Effector memory CD4-positive, alpha-beta T cell (primary cell): ENCODE results near the gene SPINK8.
"Not testable (repeated sequence)": the region's sequence is repeated elsewhere in the genome, so short reads cannot be mapped to it uniquely, and the experiment has no call there.

ENCODE experiments used
- DNase-seq, 3 donors: peaks; one replicate each; pipeline ENCODE4 v3.0.0-alpha.2; 2020
- H3K27ac ChIP-seq: 2 replicates; pipeline ENCODE4 v1.7.0; 2013; ENCODE audit warnings: mild to moderate bottlenecking, low read length, moderate library complexity; ENCODE audit not compliant: insufficient read depth, poor library complexity, severe bottlenecking
- H3K27me3 ChIP-seq: replicated peaks from 2 replicates; pipeline ENCODE4 v1.7.0; 2013; ENCODE audit warnings: mild to moderate bottlenecking, low read length; ENCODE audit not compliant: insufficient read depth, control insufficient read depth, poor library complexity, severe bottlenecking
- H3K36me3 ChIP-seq: 2 replicates; pipeline ENCODE4 v1.7.0; 2013; ENCODE audit warnings: mild to moderate bottlenecking, low read length, moderate library complexity; ENCODE audit not compliant: control insufficient read depth, insufficient read depth
- H3K4me1 ChIP-seq: 2 replicates; pipeline ENCODE4 v1.7.0; 2013; ENCODE audit warnings: low read length, mild to moderate bottlenecking; ENCODE audit not compliant: control insufficient read depth, insufficient read depth, poor library complexity, severe bottlenecking
- H3K4me3 ChIP-seq: 2 replicates; pipeline ENCODE4 v1.7.0; 2013; ENCODE audit warnings: low read length, low read depth, mild to moderate bottlenecking; ENCODE audit not compliant: insufficient read depth, poor library complexity, severe bottlenecking
- H3K9me3 ChIP-seq: 2 replicates; pipeline ENCODE4 v1.7.0; 2013; ENCODE audit warnings: mild to moderate bottlenecking, low read length, moderate library complexity; ENCODE audit not compliant: control insufficient read depth
- total RNA-seq, 3 donors: gene quantifications; one replicate each; lab custom pipeline; 2026; lab: John Stamatoyannopoulos, UW

Gene SPINK8
- 0 reads per million in 3 donors for total RNA-seq

DNA sequence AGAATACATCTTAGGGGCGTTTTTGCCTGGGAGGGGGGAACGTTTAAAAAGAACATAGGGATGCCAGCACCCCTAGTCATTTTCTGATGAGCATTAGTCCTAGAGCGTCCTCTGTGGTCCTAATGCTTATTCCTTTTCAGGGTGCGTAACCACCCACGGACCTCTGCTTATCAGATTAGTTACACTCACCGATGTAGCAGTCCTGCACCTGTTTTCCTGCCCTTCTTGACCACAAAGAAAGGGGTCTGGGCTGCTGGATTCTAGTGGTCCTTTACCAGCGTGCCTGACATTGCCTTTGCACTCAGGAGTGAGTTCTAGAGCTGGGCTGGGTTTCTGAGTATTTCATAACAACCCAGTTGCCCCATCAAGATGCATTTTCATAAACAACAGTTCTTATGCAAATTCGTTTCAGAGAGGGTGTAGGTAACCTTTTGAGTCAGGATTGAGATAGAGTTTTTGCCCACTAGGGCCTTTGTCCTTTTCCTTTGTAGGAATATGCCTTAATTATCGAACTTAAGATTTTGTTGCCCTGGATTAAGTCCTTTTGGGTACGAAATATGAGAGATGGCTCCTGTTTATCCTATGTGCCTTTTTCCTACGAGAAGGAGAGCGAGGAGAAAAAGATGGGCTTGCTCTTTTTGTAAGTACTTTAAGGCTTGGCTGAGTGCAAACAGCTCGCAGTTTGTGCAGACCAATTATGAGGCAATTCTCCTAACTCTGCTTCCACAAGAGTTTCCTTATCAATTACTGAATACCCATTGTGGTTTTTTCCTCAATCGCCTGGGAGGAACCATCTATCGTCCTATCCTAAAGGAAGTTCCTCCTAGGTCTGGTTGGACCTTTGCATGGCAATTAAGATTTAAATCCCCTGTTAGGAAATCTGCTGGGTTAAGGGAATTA lies at the start of gene SPINK8:
TSS of gene SPINK8 (minus strand) at position 316 of the 900 bp plus-strand sequence. CDS start 5,320 bp downstream, outside the sequence.
- not testable (repeated sequence) for H3K4me3 ChIP-seq, H3K36me3 ChIP-seq, DNase-seq, H3K9me3 ChIP-seq, H3K4me1 ChIP-seq, H3K27ac ChIP-seq, H3K27me3 ChIP-seq

- Histone ChIP-seq H3K4me1 (no peaks in the 10 kb centered on the region), H3K4me3 (no peak overlapping the region), H3K9me3 (no peaks in the 10 kb centered on the region), H3K27ac (no peak overlapping the region), H3K27me3 (no peaks in the 10 kb centered on the region), H3K36me3 (no peaks in the 10 kb centered on the region)
- DNase-seq = no peak
Observed at GRCh38 chr3:48372862-48373435, 39.5 kb upstream of the SPINK8 start.

- no peak for DNase-seq
- Histone ChIP-seq H3K27ac (no peak overlapping the region), H3K4me3 (no peak overlapping the region), H3K27me3 (no peaks in the 10 kb centered on the region), H3K36me3 (no peaks in the 10 kb centered on the region), H3K9me3 (no peaks in the 10 kb centered on the region), H3K4me1 (no peaks in the 10 kb centered on the region)
Observed at GRCh38 chr3:48372377-48372770, 38.9 kb upstream of the SPINK8 start.

- Histone ChIP-seq H3K27ac (no peak within 1 kb of the TSS), H3K27me3 (no peaks in the 10 kb centered on the region), H3K9me3 (no peaks in the 10 kb centered on the region), H3K4me1 (no peaks in the 10 kb centered on the region), H3K36me3 (no peaks in the 10 kb centered on the region), H3K4me3 (no peak within 1 kb of the TSS)
- DNase-seq = no peak
Observed at GRCh38 chr3:48371651-48372376, 38.4 kb upstream of the SPINK8 start, which contains the start of gene FBXW12. TSS of gene FBXW12 (plus strand) at chr3:48372219. CDS start at chr3:48372768, 549 bp downstream.

- H3K27ac ChIP-seq = no peak overlapping the region
- no peaks in the 10 kb centered on the region for H3K27me3 ChIP-seq
- DNase-seq = no peak
- no peaks in the 10 kb centered on the region for H3K36me3 ChIP-seq
- H3K9me3 ChIP-seq = no peaks in the 10 kb centered on the region
- no peak overlapping the region for H3K4me3 ChIP-seq
- H3K4me1 ChIP-seq = no peaks in the 10 kb centered on the region
Observed at GRCh38 chr3:48370333-48370713, 36.9 kb upstream of the SPINK8 start.

GRCh38 chr3:48369693-48370332 lies 36.4 kb upstream of the SPINK8 start:
- H3K36me3 ChIP-seq = no peaks in the 10 kb centered on the region
- H3K27me3 ChIP-seq = no peaks in the 10 kb centered on the region
- DNase-seq = no peak
- H3K27ac ChIP-seq = no peak overlapping the region
- no peaks in the 10 kb centered on the region for H3K9me3 ChIP-seq
- H3K4me3 ChIP-seq = no peak overlapping the region
- no peaks in the 10 kb centered on the region for H3K4me1 ChIP-seq

GRCh38 chr3:48367201-48367600 lies 33.7 kb upstream of the SPINK8 start:
- H3K9me3 ChIP-seq = no peaks in the 10 kb centered on the region
- no peak overlapping the region for H3K4me3 ChIP-seq
- no peak overlapping the region for H3K27ac ChIP-seq
- DNase-seq = no peak
- H3K4me1 ChIP-seq = no peaks in the 10 kb centered on the region
- H3K27me3 ChIP-seq = no peaks in the 10 kb centered on the region
- H3K36me3 ChIP-seq = no peaks in the 10 kb centered on the region

- no peaks in the 10 kb centered on the region for H3K27me3 ChIP-seq
- H3K27ac ChIP-seq = no peak overlapping the region
- no peaks in the 10 kb centered on the region for H3K4me1 ChIP-seq
- H3K9me3 ChIP-seq = no peaks in the 10 kb centered on the region
- DNase-seq = no peak
- H3K4me3 ChIP-seq = no peak overlapping the region
- H3K36me3 ChIP-seq = no peaks in the 10 kb centered on the region
Observed at GRCh38 chr3:48364840-48365239, 31.4 kb upstream of the SPINK8 start.

DNA sequence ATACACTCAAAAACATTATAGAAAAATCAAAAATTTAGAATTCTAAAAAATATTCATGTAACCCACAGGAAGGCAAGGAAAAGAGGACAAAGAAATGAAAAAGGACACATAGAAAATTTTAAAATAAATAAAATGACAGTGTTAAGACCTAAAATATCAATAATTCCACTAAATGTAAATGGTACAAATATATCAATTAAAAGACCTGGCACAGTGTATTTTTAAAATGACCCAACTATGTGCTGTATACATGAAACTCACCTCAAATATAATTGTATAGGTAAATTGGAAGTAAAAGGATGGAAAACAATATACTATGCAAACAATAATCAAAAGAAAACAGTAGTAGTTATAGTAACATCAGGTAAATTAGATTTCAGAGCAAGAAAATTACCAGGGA lies 28.5 kb upstream of the SPINK8 start:
- H3K4me3 ChIP-seq = no peak overlapping the region

More for the DNA sequence above, 28.5 kb upstream of the SPINK8 start:
- no peak overlapping the region for H3K27ac ChIP-seq
- no peaks in the 10 kb centered on the region for H3K36me3 ChIP-seq
- H3K9me3 ChIP-seq = no peaks in the 10 kb centered on the region
- DNase-seq = no peak
- no peaks in the 10 kb centered on the region for H3K27me3 ChIP-seq
- H3K4me1 ChIP-seq = no peaks in the 10 kb centered on the region
